Right forelimb (tissue), 1 donor: ENCODE results near the gene THRB.
A peak's percentile ranks its signal among the peaks of the same experiment; 100 is the strongest.

Experiments used
- DNase-seq: peaks from one replicate; pipeline ENCODE4 v3.0.0-alpha.2; 2018

THRB gene

GRCh38 chr3:24201301-24201700 lies 293.3 kb downstream of the THRB start:
- DNase-seq: no peak

- no peak for DNase-seq
These were observed 294.8 kb downstream of the THRB start for GRCh38 chr3:24199775-24200247.

- DNase-seq: no peak
These were observed 295.4 kb downstream of the THRB start for GRCh38 chr3:24199300-24199699.

- no peak for DNase-seq
These were observed 295.9 kb downstream of the THRB start for GRCh38 chr3:24198728-24199127.

DNA sequence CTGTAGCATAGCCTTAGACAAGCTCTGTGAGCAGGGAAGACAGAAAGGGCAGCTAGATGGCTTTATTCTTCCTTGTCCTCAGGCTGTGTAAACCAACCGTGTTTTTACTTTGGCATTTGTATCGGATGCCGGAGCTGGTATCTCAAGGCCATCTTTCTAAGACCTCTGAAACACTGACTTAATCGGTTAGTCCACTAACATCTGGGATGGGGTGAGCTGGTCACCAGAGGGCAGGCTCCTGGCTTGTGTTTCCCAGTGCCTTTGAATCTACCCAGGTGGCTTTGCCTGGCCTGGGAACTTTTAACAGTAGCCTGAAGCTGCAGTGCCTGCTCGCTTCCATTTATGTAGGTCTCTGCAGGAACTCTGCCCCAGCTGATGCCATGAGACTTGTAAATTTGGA lies 296.8 kb downstream of the THRB start:
- DNase-seq: no peak

GRCh38 chr3:24196526-24196925 lies 298.1 kb downstream of the THRB start:
- DNase-seq: no peak

DNA sequence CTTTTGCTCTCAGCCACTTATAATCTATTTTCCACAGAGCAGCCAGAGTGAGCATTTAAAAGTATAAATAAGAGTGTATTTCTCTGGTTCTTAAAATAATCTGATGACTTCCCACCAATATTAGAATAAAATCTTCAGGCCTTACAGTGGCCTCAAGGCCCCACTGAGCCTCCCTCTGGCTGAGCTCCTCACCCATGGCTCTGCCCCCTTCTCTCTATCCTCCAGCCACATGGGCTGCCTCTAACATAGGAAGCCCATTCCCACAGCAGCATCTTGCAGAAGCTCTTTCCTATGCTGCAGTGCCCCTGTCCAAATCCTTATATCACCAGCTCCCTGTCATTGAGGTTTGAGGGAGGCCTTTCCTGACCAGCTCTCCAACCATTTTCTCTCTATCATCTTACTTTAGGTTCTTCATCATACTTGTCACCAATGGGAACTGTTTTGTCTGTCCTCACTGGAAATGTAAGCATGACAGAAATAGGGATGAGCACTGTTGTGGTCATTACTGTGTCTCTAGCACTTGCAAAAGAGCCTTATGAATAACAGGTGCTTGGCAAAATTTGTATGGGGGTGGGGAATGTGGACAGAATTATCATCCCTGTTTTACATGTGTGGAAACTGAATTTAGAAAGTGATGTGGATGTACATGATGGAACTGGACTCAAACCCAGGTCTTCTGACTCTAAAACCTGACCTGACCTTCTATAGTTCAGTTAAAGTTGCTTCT lies 299.0 kb downstream of the THRB start:
- DNase-seq: no peak

DNA sequence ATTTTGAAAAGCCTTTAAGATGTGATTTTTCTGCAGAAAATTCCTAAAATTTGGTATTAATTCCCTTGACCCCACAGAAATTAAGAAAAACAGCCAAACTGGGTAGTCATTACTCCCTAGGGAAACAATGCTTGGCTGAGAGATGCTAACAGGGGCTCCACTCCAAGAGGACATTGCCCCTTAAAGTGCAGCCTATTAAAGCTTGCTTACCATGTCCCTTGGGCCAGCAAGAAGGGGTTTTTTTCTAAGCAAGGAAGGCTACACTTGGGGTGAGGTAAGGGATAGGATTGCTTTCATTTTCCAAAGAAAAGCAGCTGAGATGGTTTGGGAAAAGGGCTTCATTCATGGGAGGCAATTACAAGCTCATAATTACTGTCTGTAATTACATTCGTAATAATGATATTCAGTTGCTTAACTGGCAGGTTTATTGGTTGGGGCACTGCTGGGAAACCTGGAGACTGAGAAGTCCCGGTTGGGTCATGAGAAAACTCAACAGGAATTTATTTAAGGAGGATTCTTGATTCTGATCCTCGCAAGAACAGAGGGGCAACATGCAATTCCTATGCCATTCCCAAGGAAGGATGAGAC lies 302.1 kb downstream of the THRB start:
- DNase-seq: no peak

- DNase-seq: no peak
These were observed 302.7 kb downstream of the THRB start for GRCh38 chr3:24191801-24192403.

DNA sequence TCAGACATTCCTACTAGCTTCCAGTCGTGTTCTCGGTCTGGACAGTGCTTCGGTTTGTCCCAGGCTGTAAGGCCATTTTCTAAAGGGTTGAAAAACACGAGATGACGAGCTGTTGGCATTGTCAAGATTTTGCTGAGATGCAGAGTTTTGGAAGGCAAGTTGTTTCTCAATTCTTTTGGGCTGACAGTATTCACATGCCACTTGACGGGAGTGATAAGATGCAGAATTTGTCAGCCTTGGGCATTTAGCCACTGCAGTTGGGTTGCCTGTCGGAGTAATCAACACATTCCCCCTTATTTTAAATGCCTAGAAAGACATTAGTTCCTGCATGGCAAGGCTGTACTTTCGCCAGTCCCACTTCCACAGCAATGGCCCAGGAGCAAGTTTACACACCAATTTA lies 304.4 kb downstream of the THRB start:
- no peak for DNase-seq

GRCh38 chr3:24185738-24186384 lies 308.8 kb downstream of the THRB start:
- peak; percentile 47 for DNase-seq

GRCh38 chr3:24184528-24185176 lies 310.0 kb downstream of the THRB start:
- DNase-seq: no peak

DNA sequence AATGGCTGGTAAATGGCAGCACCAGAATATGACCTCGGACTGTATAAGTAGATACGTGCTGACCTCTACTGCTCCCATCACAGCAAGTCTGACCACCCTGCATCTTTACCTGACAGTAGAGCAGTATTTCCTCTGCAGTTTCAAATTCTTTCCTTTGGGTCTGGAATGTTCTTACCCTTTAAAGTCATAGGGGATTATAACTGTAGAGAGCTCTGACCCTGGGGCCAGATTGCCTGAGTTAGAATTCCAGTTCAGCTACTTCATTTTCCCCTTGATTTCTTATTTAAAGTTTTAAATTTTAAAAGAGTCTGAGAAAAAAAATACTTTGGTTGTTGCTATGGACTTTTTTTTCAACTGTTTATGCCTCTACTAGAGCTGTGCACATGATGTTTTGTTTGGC lies 311.9 kb downstream of the THRB start:
- DNase-seq: no peak

- no peak for DNase-seq
These were observed 313.4 kb downstream of the THRB start for GRCh38 chr3:24181256-24181655.

GRCh38 chr3:24180616-24181015 lies 314.0 kb downstream of the THRB start:
- DNase-seq: no peak

DNA sequence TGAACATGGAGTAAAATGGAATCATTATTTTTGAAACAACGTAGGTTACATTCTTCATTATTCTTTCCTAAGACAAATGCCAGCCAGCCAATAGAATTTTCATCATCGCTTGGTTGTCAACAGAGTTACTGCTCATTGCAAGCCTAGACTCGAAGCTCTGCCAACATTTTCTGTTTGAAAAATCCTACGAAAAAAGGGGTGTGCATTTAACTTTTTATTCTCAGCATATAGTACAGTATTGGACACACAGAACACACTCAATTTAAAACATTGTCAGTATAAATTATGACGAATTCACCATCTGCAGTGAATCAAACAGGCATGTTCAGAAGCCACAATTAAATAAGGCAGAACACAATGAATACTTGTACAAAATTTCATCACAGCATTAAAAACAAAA lies 317.4 kb downstream of the THRB start:
- no peak for DNase-seq

DNA sequence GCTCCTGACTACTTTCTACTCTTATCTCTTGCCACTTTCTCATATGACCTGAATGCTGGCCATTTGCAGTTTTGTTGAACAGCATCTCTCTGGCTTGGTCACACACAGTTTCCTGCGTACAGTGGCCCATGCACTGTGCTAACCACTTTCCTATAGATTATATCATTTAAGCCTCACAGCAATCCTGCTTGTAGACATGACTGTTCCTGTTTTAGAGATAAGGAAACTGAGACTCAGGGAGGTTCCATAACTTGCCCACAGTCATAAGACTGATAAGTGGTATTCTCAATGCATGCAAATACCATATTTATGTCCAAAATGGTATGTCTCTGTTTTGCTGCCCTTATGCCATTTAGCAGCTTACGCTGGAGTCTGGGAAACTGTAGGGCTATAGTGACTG lies 320.0 kb downstream of the THRB start:
- DNase-seq: no peak

DNA sequence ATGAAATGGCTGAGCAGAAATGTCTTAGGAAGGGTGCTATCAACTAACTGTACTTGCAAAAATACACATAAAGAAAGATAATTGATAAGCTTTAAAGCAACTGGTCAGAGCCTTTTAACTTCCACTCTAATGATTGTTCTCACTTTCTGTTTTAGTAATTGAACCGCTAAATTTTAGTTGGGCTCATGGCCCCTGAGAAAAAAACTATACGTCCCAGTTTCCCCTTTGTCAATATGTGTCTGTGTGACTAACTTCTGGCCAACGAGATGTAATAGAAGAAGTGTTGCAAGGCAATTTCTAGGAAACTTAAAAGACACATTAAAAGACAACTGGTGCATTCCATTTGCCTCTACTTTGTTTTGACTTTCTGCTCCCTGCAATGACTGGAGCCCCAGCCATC lies 325.7 kb downstream of the THRB start:
- no peak for DNase-seq

DNA sequence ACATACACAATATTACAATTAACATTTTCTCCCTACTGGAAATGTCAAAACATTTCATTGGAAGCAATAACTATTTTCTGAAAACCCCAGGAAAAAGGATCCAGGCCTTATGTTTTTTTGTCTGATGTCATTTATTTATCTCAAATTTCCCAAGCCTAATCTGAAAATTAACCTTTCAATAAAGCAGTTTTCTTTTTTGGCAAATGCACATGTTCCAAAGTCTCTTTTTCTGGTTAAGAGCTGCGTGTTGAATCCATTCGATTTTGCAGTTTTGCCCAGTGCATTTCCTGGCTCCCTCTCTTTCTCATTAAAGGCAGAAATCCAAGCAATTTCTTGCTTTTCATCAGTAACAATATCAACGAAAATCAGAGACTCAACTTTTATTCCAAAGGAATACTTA lies 327.2 kb downstream of the THRB start:
- DNase-seq: no peak

- no peak for DNase-seq
These were observed 328.1 kb downstream of the THRB start for GRCh38 chr3:24166515-24166914.

- DNase-seq: no peak
These were observed 329.1 kb downstream of the THRB start for GRCh38 chr3:24165603-24165982.

DNA sequence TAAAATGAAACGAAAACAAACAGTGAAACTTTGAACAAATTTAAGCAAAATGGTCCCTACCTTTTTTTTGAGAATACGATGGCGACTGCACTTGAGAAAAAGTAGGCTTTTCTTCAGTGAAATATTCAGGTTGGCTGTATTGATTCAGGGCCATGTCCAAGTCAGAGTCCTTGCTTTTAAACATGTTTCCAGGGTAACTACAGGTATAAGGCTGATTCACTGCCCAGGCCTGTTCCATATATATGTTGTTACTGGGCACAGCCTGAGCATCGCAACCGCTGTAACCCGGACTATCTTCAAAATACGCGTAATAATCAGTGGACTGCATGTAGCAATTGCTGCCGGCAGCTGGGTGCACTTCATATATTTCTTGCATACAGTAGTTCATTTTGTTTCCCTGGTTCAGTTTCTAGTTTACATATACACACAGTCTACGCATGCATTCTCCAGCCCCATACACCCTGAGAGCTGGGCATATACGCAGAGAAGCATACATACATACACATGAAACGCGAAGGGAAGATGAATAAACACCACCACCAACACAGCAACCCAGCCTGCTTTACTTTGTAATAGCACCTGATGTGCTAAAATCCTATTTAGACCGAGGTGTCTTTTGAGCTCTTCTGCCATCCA lies 329.6 kb downstream of the THRB start:
- no peak for DNase-seq

DNA sequence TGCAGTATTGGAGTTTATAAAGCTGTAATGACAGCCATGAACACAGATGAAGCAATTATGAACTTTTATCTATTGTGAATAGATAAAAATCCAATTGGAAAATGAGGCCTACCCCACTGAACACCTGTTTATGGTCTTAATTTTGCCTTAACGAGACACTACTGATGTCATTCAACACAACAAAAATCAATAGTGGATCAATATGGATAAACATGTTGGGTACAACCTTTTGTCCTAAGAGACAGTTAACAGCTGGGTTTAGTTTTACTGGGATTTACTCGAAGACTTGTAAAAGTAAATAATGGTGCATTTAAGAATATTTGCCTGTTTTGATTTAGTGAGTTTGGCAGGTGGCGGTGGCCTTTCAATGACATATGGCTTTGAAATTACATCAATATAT lies 331.7 kb downstream of the THRB start:
- no peak for DNase-seq
